GM06990 (cell line): ENCODE results near the gene RNF220.

Source experiments
- DNase-seq: peaks from one replicate; pipeline ENCODE4 v3.0.0-alpha.2; 2011; ENCODE audit not compliant: insufficient read length; ENCODE audit errors: extremely low read depth
- H3K27me3 ChIP-seq: replicated peaks from 2 replicates; pipeline ENCODE4 v1.6.0; 2011; ENCODE audit warnings: low read length; ENCODE audit not compliant: control insufficient read depth, insufficient read depth
- H3K36me3 ChIP-seq: 2 replicates; pipeline ENCODE4 v1.5.1; 2011; ENCODE audit warnings: low read length; ENCODE audit not compliant: control insufficient read depth, insufficient read depth
- H3K4me3 ChIP-seq: replicated peaks from 2 replicates; pipeline ENCODE4 v1.5.1; 2011; ENCODE audit warnings: low read depth, mild to moderate bottlenecking, control low read depth, low read length
- CTCF ChIP-seq: IDR thresholded peaks from 2 replicates; pipeline ENCODE4 v1.5.1; 2011; ENCODE audit warnings: low read length, control low read depth, mild to moderate bottlenecking, inconsistent platforms; ENCODE audit not compliant: insufficient read depth, poor library complexity, severe bottlenecking

Gene RNF220

DNA sequence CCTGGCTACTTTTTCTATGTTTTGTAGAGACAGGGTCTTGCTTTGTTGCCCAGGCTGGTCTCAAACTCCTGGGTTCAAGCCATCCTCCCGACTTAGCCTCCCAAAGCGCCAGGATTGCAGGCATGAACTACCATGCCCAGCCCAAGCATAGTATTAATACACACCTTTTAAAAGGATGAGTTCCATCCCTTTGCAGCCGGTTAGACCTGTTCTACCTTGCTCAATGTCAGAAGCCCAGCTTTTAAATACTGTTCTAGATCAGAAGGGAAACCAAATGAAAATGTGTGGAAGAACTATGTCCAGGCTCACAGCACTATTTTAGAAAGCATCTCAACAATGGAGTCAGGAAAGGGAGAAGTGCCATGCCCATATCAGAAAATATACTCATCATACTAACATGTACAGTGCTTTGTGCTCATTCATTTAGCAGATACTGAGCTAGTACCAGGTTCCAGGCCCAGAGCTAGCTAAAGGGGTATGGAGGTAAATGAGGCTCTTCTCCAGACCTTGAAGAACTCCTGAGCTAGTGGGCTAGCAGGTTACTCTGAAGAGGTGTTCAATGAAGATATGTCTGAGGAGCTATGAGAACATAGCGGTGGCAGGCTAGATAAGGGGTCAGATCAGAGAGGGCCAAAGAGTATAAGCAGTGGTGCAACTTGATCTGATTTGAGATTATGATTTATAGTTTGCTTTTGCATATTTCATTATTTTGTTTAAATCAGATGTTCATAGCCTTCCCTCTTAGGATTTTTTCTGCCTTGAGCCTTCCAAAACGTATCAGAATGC lies 78.2 kb downstream of the RNF220 start:
- no peak for DNase-seq
- Histone ChIP-seq H3K36me3 (no peaks in the 10 kb centered on the region), H3K4me3 (no peak overlapping the region), H3K27me3 (peaks cover 2% of the 10 kb centered on the region; the same call in 1 of the 2 replicates)
- TF ChIP-seq CTCF = no peak

DNA sequence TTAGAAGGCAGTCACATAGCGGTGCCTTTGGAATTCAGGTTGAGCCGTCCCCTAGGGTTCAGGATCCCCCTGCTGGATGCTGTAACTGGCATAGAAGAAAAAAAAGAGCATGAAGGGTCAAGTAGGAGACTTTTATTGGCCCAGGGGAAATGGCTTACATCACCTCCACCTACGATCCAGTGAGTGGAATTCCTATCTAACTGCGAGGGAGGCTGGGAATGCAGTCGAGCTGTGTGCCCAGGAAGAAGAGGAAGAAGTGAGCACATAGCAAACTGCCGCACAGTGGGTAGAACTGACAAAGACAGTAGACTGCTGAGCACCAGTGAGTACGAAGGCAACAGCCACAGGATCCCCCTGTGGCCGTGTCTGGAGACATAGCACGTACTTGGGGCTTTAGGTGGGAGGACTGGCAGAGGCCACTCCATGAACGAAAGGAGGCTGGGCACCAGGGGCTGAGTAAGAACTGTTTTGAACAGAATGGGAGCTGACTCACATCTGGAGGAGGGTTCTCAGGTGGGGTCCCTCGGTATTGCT lies 79.2 kb downstream of the RNF220 start:
- H3K27me3 ChIP-seq = peaks cover 2% of the 10 kb centered on the region; the same call in 1 of the 2 replicates
- DNase-seq = no peak
- H3K36me3 ChIP-seq = no peaks in the 10 kb centered on the region
- H3K4me3 ChIP-seq = no peak overlapping the region
- no peak for TF ChIP-seq CTCF

DNA sequence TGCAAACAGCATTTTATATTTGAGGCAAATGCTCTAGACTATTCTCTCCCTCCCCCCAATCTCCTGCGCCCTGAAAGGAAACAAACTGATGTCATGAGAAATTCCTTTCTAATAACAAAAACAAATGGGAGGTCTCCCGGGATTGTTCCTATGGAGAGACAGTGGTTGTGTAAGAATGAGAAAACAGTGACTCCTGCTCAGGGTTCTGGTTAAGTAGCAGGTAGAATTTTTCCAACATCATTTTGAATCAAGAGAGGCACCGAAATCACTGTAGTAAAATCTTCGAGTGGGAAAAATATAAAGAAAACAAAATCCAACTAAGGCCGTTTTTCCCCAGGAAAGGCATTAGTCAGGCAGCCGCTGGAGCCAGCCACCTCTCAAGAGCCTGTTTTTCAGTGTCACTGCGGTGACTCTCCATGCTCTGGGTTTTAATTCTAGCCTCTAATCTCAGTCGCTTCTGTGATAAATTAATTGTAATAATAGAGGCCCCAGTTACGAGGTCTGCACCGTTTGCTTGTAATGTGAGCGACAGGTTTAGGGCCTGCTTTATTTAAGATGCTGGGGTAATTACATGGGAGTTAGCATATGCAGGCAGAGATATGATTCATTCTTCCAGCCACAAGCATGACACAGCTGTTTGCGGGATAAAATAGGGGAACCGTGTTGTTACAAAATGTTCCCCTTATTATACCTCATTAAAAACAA lies 80.3 kb downstream of the RNF220 start:
- DNase-seq = peak; percentile 7
- Histone ChIP-seq H3K27me3 (peaks cover 2% of the 10 kb centered on the region; the same call in 1 of the 2 replicates), H3K36me3 (no peaks in the 10 kb centered on the region), H3K4me3 (no peak overlapping the region)
- TF ChIP-seq CTCF = no peak

DNA sequence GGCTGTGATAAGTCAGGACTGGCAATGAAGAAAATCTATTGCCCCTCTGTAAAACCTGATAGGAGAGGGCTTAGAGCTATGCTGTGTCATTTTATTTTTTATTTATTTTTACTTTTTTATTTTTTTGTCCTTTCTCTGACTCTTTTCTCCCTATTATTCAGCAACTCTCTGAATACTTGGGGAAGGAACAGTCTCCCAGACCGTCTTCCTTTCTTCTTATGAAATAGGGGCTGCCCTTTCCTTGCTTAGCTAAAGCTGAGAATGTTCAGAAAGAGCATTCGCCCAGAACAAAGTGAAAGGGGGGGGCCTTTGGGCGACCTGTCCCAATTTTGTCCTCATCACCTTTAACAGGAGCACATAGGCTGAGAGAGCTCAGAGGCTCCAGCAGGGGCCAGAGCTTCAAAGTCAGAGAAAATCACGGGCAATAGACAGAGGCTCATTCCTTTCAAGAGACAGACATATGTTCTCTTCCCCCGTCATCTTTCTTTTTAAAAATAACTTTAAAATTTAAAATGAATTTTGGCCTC lies 80.9 kb downstream of the RNF220 start:
- TF ChIP-seq CTCF = no peak
- no peaks in the 10 kb centered on the region for H3K36me3 ChIP-seq
- H3K4me3 ChIP-seq = no peak overlapping the region
- peaks cover 2% of the 10 kb centered on the region; the same call in 1 of the 2 replicates for H3K27me3 ChIP-seq
- DNase-seq = no peak

DNA sequence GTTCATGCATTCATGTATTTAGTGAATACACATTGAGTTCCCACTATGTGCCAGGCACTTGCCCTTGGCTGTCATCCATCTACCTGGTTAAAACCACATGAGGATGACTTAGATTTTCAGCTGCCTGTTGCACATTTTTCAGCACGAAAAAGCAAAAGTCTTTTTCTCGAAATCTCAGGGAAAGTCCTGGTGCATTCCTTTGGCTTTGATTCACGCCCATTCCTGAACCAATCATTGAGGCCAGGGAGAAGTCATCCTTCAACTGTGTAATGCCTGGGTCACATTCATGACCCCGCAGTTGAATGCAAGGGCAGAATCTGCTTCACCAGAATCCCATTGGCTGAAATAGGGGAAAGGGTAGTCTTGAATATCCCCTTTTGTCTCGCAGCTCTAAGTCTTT lies 84.4 kb downstream of the RNF220 start:
- no peaks in the 10 kb centered on the region; the same call in 1 of the 2 replicates for H3K27me3 ChIP-seq
- no peak for TF ChIP-seq CTCF
- H3K36me3 ChIP-seq = no peaks in the 10 kb centered on the region
- DNase-seq = no peak
- no peak overlapping the region for H3K4me3 ChIP-seq
